SH-SY5Y (cell line): ENCODE data around the gene HM13.

Source experiments
- GATA2 ChIP-seq: IDR thresholded peaks from 2 replicates; pipeline ENCODE4 v1.6.1; 2011; ENCODE audit warnings: mild to moderate bottlenecking, low read depth, low read length
- GATA3 ChIP-seq: IDR thresholded peaks from 2 replicates; pipeline ENCODE4 v1.6.1; 2011; ENCODE audit warnings: low read depth, mild to moderate bottlenecking, low read length, moderate library complexity

- TF ChIP-seq GATA3 (no peak), GATA2 (no peak)
These were observed 81.6 kb downstream of the HM13 start for GRCh38 chr20:31595654-31596411.
